Measurements from ENCODE around the gene KRTAP10-11.
"Not testable (repeated sequence)": the region's sequence is repeated elsewhere in the genome, so short reads cannot be mapped to it uniquely, and the experiment has no call there.

Gene KRTAP10-11

DNA sequence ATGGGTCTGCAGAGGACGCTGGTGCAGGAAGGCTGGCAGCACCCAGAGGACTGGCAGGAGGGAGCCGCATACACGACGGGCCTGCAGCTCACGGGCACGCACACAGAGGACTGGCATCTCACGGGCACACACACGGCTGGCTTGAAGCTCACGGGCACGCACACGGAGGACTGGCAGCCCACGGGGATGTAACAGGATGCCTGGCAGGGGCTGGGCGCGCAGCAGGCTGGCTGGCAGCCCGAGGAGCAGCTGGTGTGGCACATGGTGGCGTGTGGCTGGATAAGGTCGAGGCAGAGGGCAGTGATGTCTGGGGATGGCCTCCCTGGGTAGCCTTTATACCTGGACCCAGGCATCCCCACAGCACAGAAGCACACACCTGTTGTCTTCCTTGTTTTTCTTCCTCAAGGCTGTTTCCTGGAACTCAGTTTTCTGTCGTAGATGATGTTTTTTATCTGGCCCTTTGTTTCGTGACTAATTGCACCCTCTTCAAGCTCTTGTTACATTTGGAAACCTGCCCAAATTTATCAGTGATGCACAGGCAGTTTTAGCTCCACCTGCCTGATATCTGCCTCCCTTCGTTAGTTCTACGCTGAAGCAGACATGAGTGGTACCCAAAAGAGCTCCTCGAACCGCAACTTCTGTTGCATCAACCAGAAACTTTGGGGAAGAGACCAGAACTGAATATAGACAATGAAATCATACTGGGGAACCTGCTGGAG, 35.8 kb downstream of the KRTAP10-11 start, which contains the start of gene KRTAP12-1:
KRTAP12-1 (minus strand) TSS at position 303 of the 719 bp plus-strand sequence; CDS start at position 263, 40 bp downstream.
- in situ Hi-C loops (cut with MboI; ENCODE audit: low sequenced_read_pairs) = no loop called here
- Histone ChIP-seq H3K9me3 (no peaks in the 10 kb centered on the region), H3K4me3 (no peak within 1 kb of the TSS), H3K4me1 (no peaks in the 10 kb centered on the region), H3K27me3 (ENCODE audit: low read depth) (0 out of 2 replicates have a peak, but pooled peaks cover 4% of the 10 kb centered on the region), H3K36me3 (replicated peaks) (no peaks in the 10 kb centered on the region)
- DNase-seq (ENCODE audit: low spot score in 2 of 2) = no peak

DNA sequence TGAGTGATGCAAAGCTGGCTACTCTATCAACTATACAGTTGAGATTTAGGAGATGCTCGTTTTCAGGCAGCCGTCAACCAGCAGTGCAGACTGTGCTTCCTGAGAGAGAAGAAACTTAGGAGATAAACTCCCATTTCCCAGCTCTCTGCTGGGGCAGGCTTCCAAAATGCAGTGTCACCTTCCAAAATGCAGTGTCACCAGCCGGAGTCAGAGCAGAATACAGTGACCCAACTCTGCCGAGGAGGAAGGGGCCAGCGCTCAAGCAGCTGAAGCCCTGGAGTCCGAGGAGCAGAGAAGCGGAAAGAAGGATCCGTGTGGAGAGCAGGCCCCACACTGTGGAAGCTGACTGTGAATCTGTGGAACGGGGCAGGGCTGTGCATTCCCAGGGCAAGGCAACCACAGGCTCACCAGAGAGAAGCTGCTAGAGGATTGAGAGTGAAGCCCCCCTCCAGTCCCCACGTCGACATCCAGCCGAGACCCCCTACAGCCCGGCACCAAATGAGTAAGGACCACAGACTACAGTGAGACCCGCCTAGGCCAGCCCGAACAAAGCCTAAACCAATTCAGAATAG, 36.5 kb downstream of the KRTAP10-11 start:
- in situ Hi-C loops (cut with MboI; ENCODE audit: low sequenced_read_pairs) = no loop called here
- Histone ChIP-seq H3K36me3 (replicated peaks) (no peaks in the 10 kb centered on the region), H3K4me1 (no peaks in the 10 kb centered on the region), H3K9me3 (no peaks in the 10 kb centered on the region), H3K27me3 (ENCODE audit: low read depth) (0 out of 2 replicates have a peak, but pooled peaks cover 4% of the 10 kb centered on the region), H3K4me3 (no peak overlapping the region)
- DNase-seq (ENCODE audit: low spot score in 2 of 2) = no peak

DNA sequence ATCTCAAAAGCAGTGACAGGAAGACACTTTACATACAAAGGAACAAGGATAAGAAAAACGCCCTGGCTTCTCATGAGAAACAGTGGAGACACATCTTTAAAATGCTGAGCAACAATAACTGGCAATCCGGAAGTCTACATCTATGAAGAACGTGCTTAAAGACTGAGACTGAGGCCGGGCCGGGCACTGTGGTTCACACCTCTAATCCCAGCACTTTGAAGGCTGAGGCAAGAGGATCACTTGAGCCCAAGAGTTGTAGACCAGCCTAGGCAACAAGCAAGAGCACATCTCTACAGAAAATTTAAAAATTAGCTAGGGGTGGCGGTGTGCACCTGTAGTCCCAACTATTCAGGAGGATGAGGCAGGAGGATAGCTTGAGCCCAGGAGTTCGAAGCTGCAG, 37.9 kb downstream of the KRTAP10-11 start:
- DNase-seq (ENCODE audit: low spot score in 2 of 2) = no peak
- Histone ChIP-seq H3K36me3 (replicated peaks) (no peaks in the 10 kb centered on the region), H3K9me3 (no peaks in the 10 kb centered on the region), H3K4me1 (no peaks in the 10 kb centered on the region), H3K4me3 (no peak overlapping the region), H3K27me3 (ENCODE audit: low read depth) (0 out of 2 replicates have a peak, but pooled peaks cover 4% of the 10 kb centered on the region)
- in situ Hi-C loops (cut with MboI; ENCODE audit: low sequenced_read_pairs) = no loop called here

GRCh38 chr21:44684483-44684882, 38.3 kb downstream of the KRTAP10-11 start:
- Histone ChIP-seq H3K9me3 (no peaks in the 10 kb centered on the region), H3K36me3 (replicated peaks) (no peaks in the 10 kb centered on the region), H3K4me1 (no peaks in the 10 kb centered on the region), H3K27me3 (ENCODE audit: low read depth) (0 out of 2 replicates have a peak, but pooled peaks cover 4% of the 10 kb centered on the region), H3K4me3 (no peak overlapping the region)
- DNase-seq (ENCODE audit: low spot score in 2 of 2) = no peak
- in situ Hi-C loops (cut with MboI; ENCODE audit: low sequenced_read_pairs) = no loop called here

- in situ Hi-C loops (cut with MboI; ENCODE audit: low sequenced_read_pairs); H3K4me1 ChIP-seq; H3K36me3 ChIP-seq (replicated peaks); H3K27me3 ChIP-seq (ENCODE audit: low read depth); H3K4me3 ChIP-seq; H3K9me3 ChIP-seq; DNase-seq (ENCODE audit: low spot score in 2 of 2): not testable (repeated sequence)
These were observed 38.8 kb downstream of the KRTAP10-11 start for GRCh38 chr21:44685050-44685449.

- no peaks in the 10 kb centered on the region for H3K27me3 ChIP-seq (ENCODE audit: low read depth)
- no peak overlapping the region for H3K4me3 ChIP-seq
- no peaks in the 10 kb centered on the region for H3K9me3 ChIP-seq
- in situ Hi-C loops (cut with MboI; ENCODE audit: low sequenced_read_pairs) = no loop called here
- no peaks in the 10 kb centered on the region for H3K36me3 ChIP-seq (replicated peaks)
- H3K4me1 ChIP-seq = no peaks in the 10 kb centered on the region
- DNase-seq (ENCODE audit: low spot score in 2 of 2) = no peak
These were observed 40.0 kb downstream of the KRTAP10-11 start for GRCh38 chr21:44686000-44686781.

DNA sequence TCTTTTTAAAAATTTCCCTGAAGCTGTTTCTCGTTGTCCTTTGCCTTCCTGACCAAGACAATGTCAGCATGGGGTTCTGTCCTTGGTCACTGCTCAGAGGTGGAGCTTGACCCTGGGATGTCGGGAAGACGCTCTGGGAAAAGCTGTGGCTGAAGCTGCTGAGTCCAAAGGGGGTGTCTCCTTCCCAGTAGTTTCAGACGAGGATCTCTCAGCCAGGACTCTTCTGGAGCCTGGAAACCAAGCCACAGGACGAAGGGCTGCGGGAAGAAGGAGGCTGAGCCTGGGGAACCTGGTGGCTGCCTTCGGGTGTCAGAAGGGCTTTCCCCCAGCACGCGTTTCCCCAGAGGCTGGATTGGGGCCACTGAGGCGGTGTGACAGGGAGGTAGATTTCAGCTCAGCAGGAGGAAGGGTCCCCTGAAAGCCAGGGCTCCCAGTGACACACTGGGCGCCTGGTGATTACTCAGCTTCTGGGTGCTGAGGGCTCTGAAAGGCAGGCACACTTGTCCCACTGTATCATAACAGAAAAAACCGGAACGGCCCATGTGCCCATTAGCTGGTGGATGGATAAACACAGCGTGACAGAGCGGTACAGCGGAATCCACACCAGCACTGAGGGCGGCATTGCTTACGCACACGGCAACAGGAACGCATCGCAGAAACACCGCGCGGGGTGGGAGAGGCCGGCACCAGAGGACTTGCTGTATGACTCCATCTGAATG, 40.8 kb downstream of the KRTAP10-11 start:
- no peak for DNase-seq (ENCODE audit: low spot score in 2 of 2)
- no peaks in the 10 kb centered on the region for H3K36me3 ChIP-seq (replicated peaks)
- no peaks in the 10 kb centered on the region for H3K4me1 ChIP-seq
- no peaks in the 10 kb centered on the region for H3K27me3 ChIP-seq (ENCODE audit: low read depth)
- H3K9me3 ChIP-seq = no peaks in the 10 kb centered on the region
- in situ Hi-C loops (cut with MboI; ENCODE audit: low sequenced_read_pairs) = no loop called here
- H3K4me3 ChIP-seq = no peak overlapping the region

DNA sequence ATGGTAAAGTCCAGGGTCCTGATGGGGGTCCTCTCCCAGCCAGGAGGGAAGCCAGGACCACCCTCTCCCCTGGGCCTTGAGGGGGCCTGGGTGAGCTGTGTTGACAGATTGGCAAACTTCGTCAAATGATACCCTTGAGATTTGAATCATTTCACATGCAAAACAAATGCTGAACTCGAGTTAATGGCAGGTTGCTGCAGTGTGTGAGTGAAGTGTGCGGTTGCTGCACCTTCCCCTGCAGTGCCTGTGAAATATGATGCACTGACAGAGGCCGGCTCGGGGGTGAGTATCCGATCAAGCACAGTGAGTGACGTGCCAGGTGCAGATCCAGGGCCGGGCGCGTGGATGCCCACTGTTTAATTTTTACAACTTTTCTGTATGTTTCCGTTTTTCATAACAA, 41.5 kb downstream of the KRTAP10-11 start:
- Histone ChIP-seq H3K4me3 (no peak overlapping the region), H3K36me3 (replicated peaks) (no peaks in the 10 kb centered on the region), H3K4me1 (no peaks in the 10 kb centered on the region), H3K27me3 (ENCODE audit: low read depth) (no peaks in the 10 kb centered on the region), H3K9me3 (no peaks in the 10 kb centered on the region)
- no peak for DNase-seq (ENCODE audit: low spot score in 2 of 2)
- in situ Hi-C loops (cut with MboI; ENCODE audit: low sequenced_read_pairs) = no loop called here

DNA sequence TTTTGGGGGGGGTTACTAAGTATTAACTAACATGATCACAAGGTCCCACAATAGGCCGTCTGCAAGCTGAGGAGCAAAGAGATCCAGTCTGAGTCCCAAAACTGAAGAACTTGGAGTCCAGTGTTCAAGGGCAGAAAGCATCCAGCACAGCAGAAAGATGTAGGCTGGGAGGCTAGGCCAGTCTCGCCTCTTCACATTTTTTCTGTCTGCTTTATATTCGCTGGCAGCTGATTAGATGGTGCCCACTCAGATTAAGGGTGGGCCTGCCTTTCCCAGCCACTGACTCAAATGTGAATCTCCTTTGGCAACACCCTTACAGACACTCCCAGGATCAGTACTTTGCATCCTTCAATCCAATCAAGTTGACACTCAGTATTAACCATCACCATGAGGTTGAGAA, 43.5 kb downstream of the KRTAP10-11 start:
- H3K4me3 ChIP-seq; DNase-seq (ENCODE audit: low spot score in 2 of 2); H3K4me1 ChIP-seq; in situ Hi-C loops (cut with MboI; ENCODE audit: low sequenced_read_pairs); H3K36me3 ChIP-seq (replicated peaks); H3K9me3 ChIP-seq; H3K27me3 ChIP-seq (ENCODE audit: low read depth): not testable (repeated sequence)

DNA sequence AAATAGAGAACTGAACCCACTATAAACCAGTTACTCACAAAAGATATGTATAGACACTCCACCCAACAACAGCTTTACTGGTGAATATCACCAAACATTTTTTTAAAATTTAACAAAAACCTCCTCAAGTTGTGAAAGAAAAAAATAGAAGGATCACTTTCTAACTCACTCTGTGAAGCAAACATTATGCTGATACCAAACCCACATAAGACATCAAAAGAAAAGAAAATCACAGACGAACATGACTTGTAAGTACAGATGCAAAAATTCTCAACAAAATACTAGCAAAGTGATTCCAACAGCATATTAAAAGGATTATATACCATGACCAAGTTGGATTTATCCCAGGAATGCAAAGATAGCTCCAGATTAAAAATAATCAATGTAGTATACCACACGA, 45.5 kb downstream of the KRTAP10-11 start:
- Histone ChIP-seq H3K36me3 (replicated peaks) (no peaks in the 10 kb centered on the region), H3K4me3 (no peak overlapping the region), H3K4me1 (no peaks in the 10 kb centered on the region), H3K9me3 (no peaks in the 10 kb centered on the region), H3K27me3 (ENCODE audit: low read depth) (peaks cover 10% of the 10 kb centered on the region; the same call in 1 of the 2 replicates)
- no peak for DNase-seq (ENCODE audit: low spot score in 2 of 2)
- in situ Hi-C loops (cut with MboI; ENCODE audit: low sequenced_read_pairs) = no loop called here

DNA sequence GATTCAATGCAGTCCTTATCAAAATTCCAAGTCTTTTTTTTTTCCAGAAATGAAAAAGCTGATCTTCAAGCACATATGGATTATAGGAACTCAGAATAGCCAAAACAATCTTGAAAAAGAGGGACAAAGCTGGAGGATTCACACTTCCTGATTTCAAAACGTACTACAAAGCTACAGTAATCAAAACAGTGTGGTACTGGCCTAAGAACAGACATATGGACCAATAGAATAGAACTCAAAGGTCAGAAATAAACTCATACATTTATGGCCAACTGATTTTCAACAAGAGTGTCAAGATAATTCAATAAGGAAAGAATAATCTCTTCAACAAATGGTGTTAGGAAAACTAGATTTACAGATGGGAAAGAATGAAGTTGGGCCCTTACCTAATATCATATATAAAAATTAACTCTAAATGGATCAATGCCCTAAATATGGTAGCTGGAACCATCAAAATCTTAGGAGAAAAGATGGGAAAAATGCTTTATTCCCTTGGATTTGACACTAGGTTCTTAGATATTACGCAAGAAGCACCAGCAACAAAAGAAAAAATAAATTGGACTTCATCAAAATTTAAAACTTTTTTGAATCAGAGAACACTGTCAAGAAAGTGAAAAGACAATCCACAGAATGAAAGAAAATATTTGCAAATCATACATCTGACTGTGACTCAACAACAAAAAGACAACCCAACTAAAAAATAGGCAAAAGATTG, 46.7 kb downstream of the KRTAP10-11 start:
- Histone ChIP-seq H3K4me3 (no peak overlapping the region), H3K27me3 (ENCODE audit: low read depth) (peaks cover 14% of the 10 kb centered on the region), H3K4me1 (no peaks in the 10 kb centered on the region), H3K36me3 (replicated peaks) (no peaks in the 10 kb centered on the region), H3K9me3 (no peaks in the 10 kb centered on the region)
- no peak for DNase-seq (ENCODE audit: low spot score in 2 of 2)
- in situ Hi-C loops (cut with MboI; ENCODE audit: low sequenced_read_pairs) = no loop called here

GRCh38 chr21:44694776-44695175, 48.6 kb downstream of the KRTAP10-11 start:
- DNase-seq (ENCODE audit: low spot score in 2 of 2) = no peak
- Histone ChIP-seq H3K9me3 (no peaks in the 10 kb centered on the region), H3K36me3 (replicated peaks) (no peaks in the 10 kb centered on the region), H3K4me1 (no peaks in the 10 kb centered on the region), H3K27me3 (ENCODE audit: low read depth) (peaks cover 25% of the 10 kb centered on the region), H3K4me3 (no peak overlapping the region)
- in situ Hi-C loops (cut with MboI; ENCODE audit: low sequenced_read_pairs) = no loop called here

DNA sequence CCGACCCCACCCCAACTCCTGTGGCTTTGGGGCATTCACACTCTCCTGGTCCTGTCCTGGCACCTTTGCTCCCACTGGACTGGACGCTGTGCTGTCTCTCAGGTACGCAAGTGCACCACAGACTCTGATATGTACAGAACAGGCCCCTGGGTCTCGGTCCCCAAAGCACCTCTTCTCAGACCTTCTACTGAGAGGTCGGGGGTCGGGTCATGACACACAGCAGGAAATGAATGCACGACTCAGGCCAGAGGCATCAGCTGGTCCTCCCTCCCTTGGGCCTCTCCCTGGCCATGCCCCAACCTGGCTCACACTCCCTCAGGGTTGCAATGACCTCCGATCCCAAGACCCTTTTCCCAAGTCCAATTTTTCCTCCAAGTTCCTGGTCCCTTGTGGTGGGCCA, 49.0 kb downstream of the KRTAP10-11 start:
- H3K27me3 ChIP-seq (ENCODE audit: low read depth) = peaks cover 29% of the 10 kb centered on the region
- H3K36me3 ChIP-seq (replicated peaks) = no peaks in the 10 kb centered on the region
- in situ Hi-C loops (cut with MboI; ENCODE audit: low sequenced_read_pairs) = no loop called here
- H3K4me1 ChIP-seq = no peaks in the 10 kb centered on the region
- no peak for DNase-seq (ENCODE audit: low spot score in 2 of 2)
- no peak overlapping the region for H3K4me3 ChIP-seq
- no peaks in the 10 kb centered on the region for H3K9me3 ChIP-seq

All from HAP-1 (cell line).